Kidney epithelial cell (primary cell): Measurements from ENCODE around the gene CASD1. TPM values are rescaled to one million over a fixed set of nuclear protein-coding genes. Genes with fewer than 3 reads are reported as not detected.

Experiments
- DNase-seq: peaks from one replicate; pipeline ENCODE4 v3.0.0-alpha.2; 2010; ENCODE audit warnings: low read depth
- H3K27me3 ChIP-seq: 2 replicates; pipeline ENCODE4 v1.6.0; 2011; ENCODE audit warnings: low read length; ENCODE audit not compliant: control insufficient read depth, insufficient read depth
- H3K36me3 ChIP-seq: 2 replicates; pipeline ENCODE4 v1.5.1; 2011; ENCODE audit warnings: low read length; ENCODE audit not compliant: control insufficient read depth, insufficient read depth
- H3K4me3 ChIP-seq: 2 replicates; pipeline ENCODE4 v1.5.1; 2011; ENCODE audit warnings: low read depth, mild to moderate bottlenecking, control low read depth, low read length
- total RNA-seq: library from RNA; depleted of rRNA; stranded (reverse); fragments of >200 nt; gene quantifications from 2 replicates; pipeline ENCODE4 v1.2.3, GENCODE V29; 2015
- TF ChIP-seq, protein P1 (sequence below): IDR thresholded peaks from 2 replicates; pipeline ENCODE4 v1.5.1; 2011; ENCODE audit warnings: mild to moderate bottlenecking, moderate library complexity, low read length, control low read depth, inconsistent platforms; ENCODE audit not compliant: insufficient read depth, poor library complexity, severe bottlenecking

Gene CASD1
- total RNA-seq, 1 donor from 2014 or later: 15.8 TPM

- no peak overlapping the region for H3K4me3 ChIP-seq
- no peaks in the 10 kb centered on the region for H3K27me3 ChIP-seq
- TF ChIP-seq, protein P1, sequence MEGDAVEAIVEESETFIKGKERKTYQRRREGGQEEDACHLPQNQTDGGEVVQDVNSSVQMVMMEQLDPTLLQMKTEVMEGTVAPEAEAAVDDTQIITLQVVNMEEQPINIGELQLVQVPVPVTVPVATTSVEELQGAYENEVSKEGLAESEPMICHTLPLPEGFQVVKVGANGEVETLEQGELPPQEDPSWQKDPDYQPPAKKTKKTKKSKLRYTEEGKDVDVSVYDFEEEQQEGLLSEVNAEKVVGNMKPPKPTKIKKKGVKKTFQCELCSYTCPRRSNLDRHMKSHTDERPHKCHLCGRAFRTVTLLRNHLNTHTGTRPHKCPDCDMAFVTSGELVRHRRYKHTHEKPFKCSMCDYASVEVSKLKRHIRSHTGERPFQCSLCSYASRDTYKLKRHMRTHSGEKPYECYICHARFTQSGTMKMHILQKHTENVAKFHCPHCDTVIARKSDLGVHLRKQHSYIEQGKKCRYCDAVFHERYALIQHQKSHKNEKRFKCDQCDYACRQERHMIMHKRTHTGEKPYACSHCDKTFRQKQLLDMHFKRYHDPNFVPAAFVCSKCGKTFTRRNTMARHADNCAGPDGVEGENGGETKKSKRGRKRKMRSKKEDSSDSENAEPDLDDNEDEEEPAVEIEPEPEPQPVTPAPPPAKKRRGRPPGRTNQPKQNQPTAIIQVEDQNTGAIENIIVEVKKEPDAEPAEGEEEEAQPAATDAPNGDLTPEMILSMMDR: no peak
- DNase-seq: no peak
- no peaks in the 10 kb centered on the region for H3K36me3 ChIP-seq
These were observed 17.0 kb upstream of the CASD1 start for GRCh38 chr7:94492601-94493000.

- no peak for DNase-seq
- TF ChIP-seq, protein P1: no peak
- H3K27me3 ChIP-seq: no peaks in the 10 kb centered on the region
- no peak overlapping the region for H3K4me3 ChIP-seq
- H3K36me3 ChIP-seq: no peaks in the 10 kb centered on the region
These were observed 11.5 kb upstream of the CASD1 start for GRCh38 chr7:94497874-94498670.

- TF ChIP-seq, protein P1: no peak
- no peak overlapping the region for H3K4me3 ChIP-seq
- H3K27me3 ChIP-seq: no peaks in the 10 kb centered on the region
- DNase-seq: no peak
- no peaks in the 10 kb centered on the region for H3K36me3 ChIP-seq
These were observed 10.7 kb upstream of the CASD1 start for GRCh38 chr7:94498918-94499317.

DNA sequence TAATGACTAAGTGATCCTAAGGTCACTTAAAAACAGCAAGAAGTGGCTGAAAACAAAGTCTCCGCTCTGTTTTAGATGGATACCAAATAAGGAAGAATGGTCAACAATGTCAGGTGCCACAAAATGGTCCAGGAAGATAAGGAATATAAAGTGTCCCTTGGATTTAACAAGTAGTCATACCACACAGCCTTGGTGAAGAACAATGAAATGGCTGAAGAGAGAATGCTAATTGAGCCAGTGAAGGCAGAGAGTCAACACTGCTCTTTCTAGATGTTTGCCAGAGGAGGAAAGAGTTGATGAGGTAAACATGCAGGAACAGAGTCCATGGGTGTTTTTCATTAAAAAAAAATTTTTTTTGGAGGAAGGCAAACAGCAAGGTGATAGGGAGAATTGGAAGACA is 2.1 kb upstream of the CASD1 start:
- Histone ChIP-seq H3K36me3 (no peaks in the 10 kb centered on the region), H3K27me3 (no peaks in the 10 kb centered on the region), H3K4me3 (no peak overlapping the region)
- TF ChIP-seq, protein P1: no peak
- no peak for DNase-seq

GRCh38 chr7:94507962-94508361 is 1.6 kb upstream of the CASD1 start:
- TF ChIP-seq, protein P1: no peak
- no peak for DNase-seq
- Histone ChIP-seq H3K4me3 (no peak overlapping the region), H3K27me3 (no peaks in the 10 kb centered on the region), H3K36me3 (no peaks in the 10 kb centered on the region)
